K562 (cell line): Measurements from ENCODE around the gene TRPV5. TPM values are rescaled to one million over a fixed set of nuclear protein-coding genes. Genes with fewer than 3 reads are reported as not detected.
A peak's percentile ranks its signal among the peaks of the same experiment; 100 is the strongest.

Experiments
- CTCF ChIP-seq, 3 experiments: IDR thresholded peaks in 2 of 3; conservative IDR thresholded peaks in 1 of 3; 2 replicates each; pipeline ENCODE4 v1.5.1; 2011 to 2012; ENCODE audit warnings: low read length in 3 of 3, mild to moderate bottlenecking in 3 of 3, control low read depth in 2 of 3, improper control_type of control experiment in 1 of 3, inconsistent platforms in 1 of 3, low read depth in 1 of 3, mixed read lengths in 1 of 3, moderate library complexity in 1 of 3; ENCODE audit not compliant: insufficient read depth in 2 of 3
- FOXJ3 ChIP-seq: sonication (generic); formaldehyde crosslinking; IDR thresholded peaks from 2 replicates; pipeline ENCODE4 v1.4.0; 2020; ENCODE audit warnings: mild to moderate bottlenecking, missing genetic modification reagents
- KLF10 ChIP-seq: fragments of 250-450 bp; sonication (Bioruptor Pico); IDR thresholded peaks from 2 replicates; pipeline ENCODE4 v1.6.1; 2021; ENCODE audit warnings: matching md5 sums
- MAZ ChIP-seq, 2 experiments: fragments of 450-650 bp in 1 of 2; sonication (generic) in 1 of 2; formaldehyde crosslinking; IDR thresholded peaks in 1 of 2; conservative IDR thresholded peaks in 1 of 2; 2 replicates each; pipeline versions ENCODE4 v1.4.0 to v1.5.0; 2020; ENCODE audit warnings: mild to moderate bottlenecking in 1 of 2, missing genetic modification reagents in 1 of 2
- RBM17 ChIP-seq: fragments of 200-400 bp; formaldehyde crosslinking; IDR thresholded peaks from 2 replicates; pipeline ENCODE4 v1.6.1; 2017; ENCODE audit warnings: low read depth, mild to moderate bottlenecking, low read length, borderline replicate concordance
- WHSC1 ChIP-seq: IDR thresholded peaks from one replicate; pipeline ENCODE4 v1.6.1; 2012; ENCODE audit warnings: low read length, control low read depth, inconsistent platforms
- ZBTB11 ChIP-seq, 3 experiments: fragments of 200-800 bp in 1 of 3; fragments of 250-450 bp in 1 of 3; fragments of 450-650 bp in 1 of 3; sonication (Bioruptor Pico) in 1 of 3; sonication (Bioruptor generic) in 1 of 3; formaldehyde crosslinking in 1 of 3; IDR thresholded peaks; 2 replicates each; pipeline versions ENCODE4 v1.6.1 to v1.8.0; 2016 to 2022; ENCODE audit warnings: mild to moderate bottlenecking in 2 of 3, missing genetic modification characterization in 2 of 3, missing compliant biosample characterization in 1 of 3, moderate library complexity in 1 of 3
- ZBTB9 ChIP-seq: fragments of 450-650 bp; formaldehyde crosslinking; IDR thresholded peaks from 2 replicates; pipeline ENCODE4 v1.4.0; 2020; ENCODE audit warnings: mild to moderate bottlenecking, moderate library complexity
- ZNF165 ChIP-seq: fragments of 250-450 bp; sonication (Bioruptor Pico); IDR thresholded peaks from 2 replicates; pipeline ENCODE4 v1.4.0; 2020; ENCODE audit warnings: borderline replicate concordance
- ZNF318 ChIP-seq, 2 experiments: fragments of 450-650 bp; IDR thresholded peaks; 2 replicates each; pipeline ENCODE4 v1.6.1; 2016; ENCODE audit warnings: mild to moderate bottlenecking in 2 of 2, borderline replicate concordance in 1 of 2, low read depth in 1 of 2, moderate library complexity in 1 of 2
- polyA plus RNA-seq, 8 experiments: library from polyadenylated mRNA; depleted of rRNA in 4 of 8; stranded (reverse) in 5 of 8; unstranded in 3 of 8; fragments of >200 nt; fragmentation: Nextera tagmentation in 2 of 8; fragmentation: Illumina TruSeq in 1 of 8; extraction: Ambion mirVana in 2 of 8; extraction: Trizol in 1 of 8; gene quantifications; 2 replicates each; pipeline versions ENCODE4 v1.2.1 to v1.2.3, GENCODE V29; 2011 to 2014; ENCODE audit warnings: inconsistent platforms in 1 of 8, missing spikeins in 1 of 8
- total RNA-seq, 7 experiments: library from RNA; depleted of rRNA in 6 of 7; stranded (reverse); fragments of >200 nt in 6 of 7; fragmentation: Illumina TruSeq in 2 of 7; extraction: Trizol in 2 of 7; gene quantifications; 2 replicates each; pipeline versions ENCODE4 v1.2.1 to v1.2.3, GENCODE V29; 2011 to 2021; ENCODE audit warnings: low replicate concordance in 1 of 7

The TRPV5 gene
- total and polyA plus RNA-seq, 9 of the 15 experiments (the other 6 are each of a cell fraction or from before 2014, with no cell fraction given), result not detected

- TF ChIP-seq ZNF318 (IDR thresholded peaks at IDR 0.05; ENCODE audit: borderline replicate concordance in 1 of 2, low read depth in 1 of 2), result 0 out of 4 replicates have a peak, but pooled peaks of 1 of the 2 experiments have one; percentile 36
- TF ChIP-seq ZBTB9, result no peak; the same call in 1 of the 2 replicates
- TF ChIP-seq ZBTB11 (CRISPR knock-in tag; IDR thresholded peaks at IDR 0.05), result no peak; a peak in 1 of 6 replicates
- no peak for TF ChIP-seq FOXJ3 (CRISPR knock-in tag)
- no peak for TF ChIP-seq KLF10
- no peak for TF ChIP-seq WHSC1
- TF ChIP-seq RBM17, result no peak
- 0 out of 4 replicates have a peak, but pooled peaks of 1 of the 2 experiments have one; percentile 22 for TF ChIP-seq MAZ (CRISPR knock-in tag; conservative IDR thresholded peaks at IDR 0.05 in 1 of 2, IDR thresholded peaks at IDR 0.05 in 1 of 2)
- TF ChIP-seq ZNF165, result no peak
- 0 out of 6 replicates have a peak, but pooled peaks of 1 of the 3 experiments have one; percentile 4 for TF ChIP-seq CTCF (IDR thresholded peaks at IDR 0.05 in 2 of 3, conservative IDR thresholded peaks at IDR 0.05 in 1 of 3; ENCODE audit: insufficient read depth in 2 of 3, low read depth in 1 of 3, low read length in 3 of 3)
Observed at GRCh38 chr7:142956951-142957623, 23.5 kb upstream of the TRPV5 start (continued).
